PFSK-1 (cell line): ENCODE measurements around the gene ZEB1.

Source experiments
- FOXP2 ChIP-seq: optimal IDR thresholded peaks from 2 replicates; pipeline ENCODE3; 2011; ENCODE audit warnings: borderline replicate concordance, control low read depth, inconsistent platforms; ENCODE audit not compliant: insufficient read depth; ENCODE audit errors: extremely low read length, extremely low read depth
- POLR2AphosphoS5 ChIP-seq: IDR thresholded peaks from 2 replicates; pipeline ENCODE4 v1.6.1; 2012; ENCODE audit warnings: low read depth, mild to moderate bottlenecking, control low read depth, low read length, moderate library complexity
- SIN3A ChIP-seq: IDR thresholded peaks from 2 replicates; pipeline ENCODE4 v1.6.1; 2012; ENCODE audit warnings: mild to moderate bottlenecking, low read length, moderate library complexity, borderline replicate concordance; ENCODE audit not compliant: insufficient read depth
- TAF1 ChIP-seq: IDR thresholded peaks from 2 replicates; pipeline ENCODE4 v1.6.1; 2012; ENCODE audit warnings: low read length, control low read depth, borderline replicate concordance; ENCODE audit not compliant: insufficient read depth
- TF ChIP-seq, protein P1 (sequence below), 2 experiments: IDR thresholded peaks; 2 replicates each; pipeline versions ENCODE4 v1.6.1 to v1.8.0; 2011 to 2012; ENCODE audit warnings: low read depth in 2 of 2, low read length in 2 of 2, control low read depth in 1 of 2, inconsistent platforms in 1 of 2, mild to moderate bottlenecking in 1 of 2, moderate library complexity in 1 of 2; ENCODE audit not compliant: insufficient read depth in 1 of 2

The ZEB1 gene

GRCh38 chr10:31437959-31438358 lies 118.9 kb downstream of the ZEB1 start:
- TF ChIP-seq FOXP2: no peak
- TF ChIP-seq, protein P1, sequence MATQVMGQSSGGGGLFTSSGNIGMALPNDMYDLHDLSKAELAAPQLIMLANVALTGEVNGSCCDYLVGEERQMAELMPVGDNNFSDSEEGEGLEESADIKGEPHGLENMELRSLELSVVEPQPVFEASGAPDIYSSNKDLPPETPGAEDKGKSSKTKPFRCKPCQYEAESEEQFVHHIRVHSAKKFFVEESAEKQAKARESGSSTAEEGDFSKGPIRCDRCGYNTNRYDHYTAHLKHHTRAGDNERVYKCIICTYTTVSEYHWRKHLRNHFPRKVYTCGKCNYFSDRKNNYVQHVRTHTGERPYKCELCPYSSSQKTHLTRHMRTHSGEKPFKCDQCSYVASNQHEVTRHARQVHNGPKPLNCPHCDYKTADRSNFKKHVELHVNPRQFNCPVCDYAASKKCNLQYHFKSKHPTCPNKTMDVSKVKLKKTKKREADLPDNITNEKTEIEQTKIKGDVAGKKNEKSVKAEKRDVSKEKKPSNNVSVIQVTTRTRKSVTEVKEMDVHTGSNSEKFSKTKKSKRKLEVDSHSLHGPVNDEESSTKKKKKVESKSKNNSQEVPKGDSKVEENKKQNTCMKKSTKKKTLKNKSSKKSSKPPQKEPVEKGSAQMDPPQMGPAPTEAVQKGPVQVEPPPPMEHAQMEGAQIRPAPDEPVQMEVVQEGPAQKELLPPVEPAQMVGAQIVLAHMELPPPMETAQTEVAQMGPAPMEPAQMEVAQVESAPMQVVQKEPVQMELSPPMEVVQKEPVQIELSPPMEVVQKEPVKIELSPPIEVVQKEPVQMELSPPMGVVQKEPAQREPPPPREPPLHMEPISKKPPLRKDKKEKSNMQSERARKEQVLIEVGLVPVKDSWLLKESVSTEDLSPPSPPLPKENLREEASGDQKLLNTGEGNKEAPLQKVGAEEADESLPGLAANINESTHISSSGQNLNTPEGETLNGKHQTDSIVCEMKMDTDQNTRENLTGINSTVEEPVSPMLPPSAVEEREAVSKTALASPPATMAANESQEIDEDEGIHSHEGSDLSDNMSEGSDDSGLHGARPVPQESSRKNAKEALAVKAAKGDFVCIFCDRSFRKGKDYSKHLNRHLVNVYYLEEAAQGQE (IDR thresholded peaks at IDR 0.05; ENCODE audit: insufficient read depth in 1 of 2, low read depth in 2 of 2, low read length in 2 of 2): no peak
- TF ChIP-seq SIN3A: no peak
- no peak for TF ChIP-seq POLR2AphosphoS5
- no peak for TF ChIP-seq TAF1

- no peak for TF ChIP-seq FOXP2
- TF ChIP-seq, protein P1 (IDR thresholded peaks at IDR 0.05; ENCODE audit: insufficient read depth in 1 of 2, low read depth in 2 of 2, low read length in 2 of 2): no peak
- TF ChIP-seq TAF1: no peak
- TF ChIP-seq POLR2AphosphoS5: no peak
- no peak for TF ChIP-seq SIN3A
These were observed 132.8 kb downstream of the ZEB1 start for GRCh38 chr10:31451766-31452165.

DNA sequence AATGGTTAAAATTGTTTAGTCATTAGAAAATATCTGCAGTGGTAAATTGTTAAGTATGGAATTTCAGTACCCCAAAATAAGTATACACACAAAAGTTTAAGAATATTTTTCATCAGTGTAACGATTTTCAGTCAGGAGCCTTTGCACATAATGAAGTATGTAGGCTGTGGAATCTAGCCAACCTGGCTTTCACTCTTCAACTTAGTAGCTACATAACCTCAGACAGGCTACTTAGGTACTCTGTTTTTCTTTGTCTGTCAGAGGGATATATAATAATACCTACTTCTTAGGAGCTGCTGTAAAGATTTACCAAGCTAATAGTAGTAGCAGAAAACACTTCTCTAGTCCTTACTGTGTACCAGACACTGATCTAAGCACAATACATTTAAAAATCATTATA lies 137.5 kb downstream of the ZEB1 start:
- TF ChIP-seq FOXP2: no peak
- TF ChIP-seq TAF1: no peak
- TF ChIP-seq SIN3A: no peak

GRCh38 chr10:31457858-31458257 lies 138.8 kb downstream of the ZEB1 start:
- TF ChIP-seq FOXP2 (no peak), TAF1 (no peak), SIN3A (no peak), POLR2AphosphoS5 (no peak)
- TF ChIP-seq, protein P1 (IDR thresholded peaks at IDR 0.05; ENCODE audit: insufficient read depth in 1 of 2, low read depth in 2 of 2, low read length in 2 of 2): no peak

DNA sequence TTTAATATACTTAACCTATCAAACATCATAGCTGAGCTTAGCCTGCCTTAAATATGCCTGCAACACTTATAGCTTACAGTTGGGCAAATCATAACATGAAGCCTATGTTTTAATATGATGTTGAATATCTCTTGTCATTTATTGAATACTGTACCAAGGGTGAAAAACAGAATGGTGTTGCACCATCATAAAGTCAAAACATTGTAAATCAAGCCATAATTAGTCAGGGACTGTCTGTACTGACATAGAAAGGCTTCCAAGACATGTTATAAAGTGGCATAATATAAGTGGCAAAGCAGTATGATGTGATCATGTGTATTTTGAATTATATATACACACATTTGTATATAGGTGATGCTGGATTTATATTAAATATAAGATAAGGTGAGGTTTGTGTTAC lies 140.0 kb downstream of the ZEB1 start:
- TF ChIP-seq POLR2AphosphoS5 (no peak), SIN3A (no peak), TAF1 (no peak), FOXP2 (no peak)
- TF ChIP-seq, protein P1 (IDR thresholded peaks at IDR 0.05; ENCODE audit: insufficient read depth in 1 of 2, low read depth in 2 of 2, low read length in 2 of 2): no peak
